SK-N-SH (cell line): Measurements from ENCODE around the gene EIF5A. TPM values are rescaled to one million over a fixed set of nuclear protein-coding genes. Genes with fewer than 3 reads are reported as not detected.

Source experiments
- CTCF ChIA-PET: fragments of 300-600, 350-600 bp; formaldehyde crosslinking; extraction: SDS; loops from one replicate; lab custom pipeline; 2021; lab: Yijun Ruan, JAX
- POLR2A ChIA-PET: fragments of 350-600 bp; sonication (Branson Sonifier 250); formaldehyde crosslinking; extraction: SDS; loops from one replicate; lab custom pipeline; 2020; ENCODE audit warnings: antibody characterized with exemption, inconsistent platforms; lab: Yijun Ruan, JAX
- DNase-seq: peaks from one replicate; pipeline ENCODE4 v3.0.0; 2012
- H2AFZ ChIP-seq: fragments of 200-600 bp; sonication (generic); 2 replicates; pipeline ENCODE4 v1.8.1; 2016; ENCODE audit warnings: antibody characterized with exemption, mild to moderate bottlenecking, low read depth
- H3F3A ChIP-seq: fragments of 200-600 bp; sonication (generic); replicated peaks from 2 replicates; pipeline ENCODE3; 2016; ENCODE audit warnings: antibody characterized with exemption, mild to moderate bottlenecking; ENCODE audit not compliant: insufficient read depth
- H3K27ac ChIP-seq, 2 experiments: fragments of 200-500 bp in 1 of 2; fragments of 200-600 bp in 1 of 2; sonication (Bioruptor generic) in 1 of 2; sonication (generic), shearing (Covaris generic) in 1 of 2; 2 replicates each; pipeline versions ENCODE4 v1.5.1 to v1.6.1; 2014 to 2016; ENCODE audit warnings: low read depth in 2 of 2, inconsistent platforms in 1 of 2, low read length in 1 of 2, mild to moderate bottlenecking in 1 of 2, mixed read lengths in 1 of 2
- H3K27me3 ChIP-seq: fragments of 200-600 bp; sonication (generic), shearing (Covaris generic); 2 replicates; pipeline ENCODE4 v1.6.1; 2016; ENCODE audit warnings: mixed run types; ENCODE audit not compliant: insufficient read depth
- H3K36me3 ChIP-seq, 2 experiments: fragments of 200-500 bp in 1 of 2; fragments of 200-600 bp in 1 of 2; sonication (Bioruptor generic) in 1 of 2; sonication (generic) in 1 of 2; replicated peaks in 1 of 2; 2 replicates each; pipeline versions ENCODE3 to v1.5.1; 2014 to 2016; ENCODE audit warnings: low read length in 1 of 2, mild to moderate bottlenecking in 1 of 2; ENCODE audit not compliant: insufficient read depth in 2 of 2, control insufficient read depth in 1 of 2
- H3K4me1 ChIP-seq, 2 experiments: fragments of 200-500 bp in 1 of 2; fragments of 200-600 bp in 1 of 2; sonication (Bioruptor generic) in 1 of 2; sonication (generic), shearing (Covaris generic) in 1 of 2; 2 replicates each; pipeline versions ENCODE4 v1.5.1 to v1.6.1; 2014 to 2016; ENCODE audit warnings: low read depth in 1 of 2, low read length in 1 of 2, mixed run types in 1 of 2; ENCODE audit not compliant: insufficient read depth in 2 of 2, control insufficient read depth in 1 of 2
- H3K4me2 ChIP-seq: fragments of 200-600 bp; sonication (generic), shearing (Covaris generic); 2 replicates; pipeline ENCODE4 v1.6.1; 2017; ENCODE audit warnings: mixed run types
- H3K4me3 ChIP-seq, 2 experiments: fragments of 200-500 bp in 1 of 2; fragments of 200-600 bp in 1 of 2; sonication (Bioruptor generic) in 1 of 2; sonication (generic), shearing (Covaris generic) in 1 of 2; 2 replicates each; pipeline versions ENCODE4 v1.5.1 to v1.8.1; 2014 to 2016; ENCODE audit warnings: low read depth in 2 of 2, inconsistent platforms in 1 of 2, low read length in 1 of 2, mild to moderate bottlenecking in 1 of 2, mixed read lengths in 1 of 2, moderate library complexity in 1 of 2
- H3K79me2 ChIP-seq: fragments of 200-600 bp; sonication (generic); 2 replicates; pipeline ENCODE4 v1.8.1; 2017; ENCODE audit warnings: mild to moderate bottlenecking; ENCODE audit not compliant: insufficient read depth
- H3K9ac ChIP-seq: fragments of 200-600 bp; sonication (generic); 2 replicates; pipeline ENCODE4 v1.6.1; 2017; ENCODE audit warnings: mixed run types
- H3K9me2 ChIP-seq: fragments of 200-600 bp; sonication (generic); 2 replicates; pipeline ENCODE4 v1.6.1; 2017; ENCODE audit warnings: mixed run types
- H3K9me3 ChIP-seq: fragments of 200-600 bp; sonication (generic); 2 replicates; pipeline ENCODE4 v1.6.1; 2017; ENCODE audit warnings: mixed run types, mild to moderate bottlenecking, moderate library complexity
- H4K20me1 ChIP-seq: fragments of 200-600 bp; sonication (generic); 2 replicates; pipeline ENCODE4 v1.6.1; 2017; ENCODE audit warnings: mild to moderate bottlenecking, mixed run types; ENCODE audit not compliant: insufficient read depth
- EZH2phosphoT487 ChIP-seq: fragments of 200-600 bp; sonication (generic); IDR thresholded peaks from 2 replicates; pipeline ENCODE4 v1.6.1; 2017; ENCODE audit warnings: low read depth, mixed run types, mild to moderate bottlenecking, antibody characterized with exemption, moderate library complexity, borderline replicate concordance
- FOXM1 ChIP-seq: IDR thresholded peaks from 2 replicates; pipeline ENCODE4 v1.4.0; 2012; ENCODE audit warnings: low read depth, mild to moderate bottlenecking
- JUND ChIP-seq: IDR thresholded peaks from 2 replicates; pipeline ENCODE4 v1.4.0; 2012
- MXI1 ChIP-seq: IDR thresholded peaks from 2 replicates; pipeline ENCODE4 v1.6.1; 2012; ENCODE audit warnings: mild to moderate bottlenecking, low read depth, low read length, improper control_type of control experiment
- RAD21 ChIP-seq: IDR thresholded peaks from 2 replicates; pipeline ENCODE4 v1.6.1; 2012; ENCODE audit warnings: mild to moderate bottlenecking, low read length
- RCOR1 ChIP-seq: fragments of 150-350 bp; IDR thresholded peaks from 2 replicates; pipeline ENCODE4 v1.6.1; 2017; ENCODE audit warnings: antibody characterized with exemption, low read length
- RFX5 ChIP-seq: IDR thresholded peaks from 2 replicates; pipeline ENCODE4 v1.6.1; 2012; ENCODE audit warnings: mild to moderate bottlenecking, improper control_type of control experiment, low read length
- SIN3A ChIP-seq: IDR thresholded peaks from 2 replicates; pipeline ENCODE4 v1.6.1; 2012; ENCODE audit warnings: low read depth, mild to moderate bottlenecking, low read length, moderate library complexity, borderline replicate concordance
- SMC3 ChIP-seq: IDR thresholded peaks from 2 replicates; pipeline ENCODE4 v1.6.1; 2012; ENCODE audit warnings: low read depth, low read length, improper control_type of control experiment
- TEAD4 ChIP-seq: IDR thresholded peaks from 2 replicates; pipeline ENCODE4 v1.4.0; 2012; ENCODE audit warnings: mild to moderate bottlenecking, borderline replicate concordance; ENCODE audit not compliant: insufficient read depth
- YY1 ChIP-seq: IDR thresholded peaks from 2 replicates; pipeline ENCODE4 v1.4.0; 2012; ENCODE audit warnings: low read depth, mild to moderate bottlenecking
- WGBS: methylation state at CpG from one replicate; pipeline ENCODE4 v1.1.6; 2017; ENCODE audit warnings: low lambda C conversion rate; 5-methylcytosine and 5-hydroxymethylcytosine counted together
- polyA plus RNA-seq, 3 experiments: library from polyadenylated mRNA; depleted of rRNA; stranded (reverse); fragments of >200 nt; gene quantifications; 2 replicates each; pipeline ENCODE4 v1.2.3, GENCODE V29; 2012
- TF ChIP-seq, protein P1 (sequence below): IDR thresholded peaks from 2 replicates; pipeline ENCODE4 v1.6.1; 2012; ENCODE audit warnings: mild to moderate bottlenecking, low read depth, low read length, moderate library complexity
- TF ChIP-seq, protein P2 (sequence below): IDR thresholded peaks from 2 replicates; pipeline ENCODE4 v1.4.0; 2012; ENCODE audit warnings: low read depth, borderline replicate concordance
- TF ChIP-seq, protein P3 (sequence below): IDR thresholded peaks from 2 replicates; pipeline ENCODE4; 2012

Gene EIF5A
- polyA plus RNA-seq, 1 of the 3 experiments (the other 2 are of a cell fraction): 971 TPM

DNA sequence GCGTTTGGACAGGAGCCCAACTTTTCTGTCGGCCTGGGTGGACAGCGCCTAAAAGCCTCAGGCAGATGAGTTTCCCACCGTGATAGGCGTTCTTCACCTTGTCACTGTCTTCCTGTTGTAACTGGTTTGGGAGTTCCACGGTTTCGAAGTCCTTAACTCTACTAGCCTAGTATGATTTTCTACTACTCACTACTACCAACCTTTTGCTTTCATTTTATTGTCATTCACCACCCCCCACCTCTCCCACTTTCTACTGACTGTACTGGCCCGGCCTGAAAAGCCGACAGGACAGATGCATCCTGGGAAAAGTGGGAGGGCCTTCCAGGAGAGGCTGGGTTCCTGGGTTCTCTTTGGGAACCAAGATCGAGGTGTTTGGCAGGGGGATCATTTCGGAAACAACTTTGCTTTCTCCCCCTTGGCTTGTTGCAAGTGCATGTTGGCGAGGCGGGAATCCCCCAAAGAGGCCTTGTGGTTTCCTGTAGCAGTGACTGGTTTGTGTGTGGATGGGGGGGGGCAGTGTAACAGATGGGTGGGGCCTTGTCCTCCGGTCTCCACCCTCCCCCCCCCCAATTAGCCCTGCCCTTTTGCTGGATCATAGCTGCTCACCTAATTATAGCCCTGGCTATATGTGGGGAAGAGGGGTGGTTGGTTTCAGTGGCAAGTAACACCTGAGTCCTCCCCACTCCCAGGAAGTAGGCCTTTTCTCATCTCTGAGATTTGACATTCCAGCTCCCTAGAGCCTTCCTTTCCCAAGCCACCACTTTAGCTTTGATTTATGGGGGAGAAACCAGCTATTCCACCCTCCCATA, 1.4 kb downstream of the EIF5A start (continued):
- TF ChIP-seq, protein P1, sequence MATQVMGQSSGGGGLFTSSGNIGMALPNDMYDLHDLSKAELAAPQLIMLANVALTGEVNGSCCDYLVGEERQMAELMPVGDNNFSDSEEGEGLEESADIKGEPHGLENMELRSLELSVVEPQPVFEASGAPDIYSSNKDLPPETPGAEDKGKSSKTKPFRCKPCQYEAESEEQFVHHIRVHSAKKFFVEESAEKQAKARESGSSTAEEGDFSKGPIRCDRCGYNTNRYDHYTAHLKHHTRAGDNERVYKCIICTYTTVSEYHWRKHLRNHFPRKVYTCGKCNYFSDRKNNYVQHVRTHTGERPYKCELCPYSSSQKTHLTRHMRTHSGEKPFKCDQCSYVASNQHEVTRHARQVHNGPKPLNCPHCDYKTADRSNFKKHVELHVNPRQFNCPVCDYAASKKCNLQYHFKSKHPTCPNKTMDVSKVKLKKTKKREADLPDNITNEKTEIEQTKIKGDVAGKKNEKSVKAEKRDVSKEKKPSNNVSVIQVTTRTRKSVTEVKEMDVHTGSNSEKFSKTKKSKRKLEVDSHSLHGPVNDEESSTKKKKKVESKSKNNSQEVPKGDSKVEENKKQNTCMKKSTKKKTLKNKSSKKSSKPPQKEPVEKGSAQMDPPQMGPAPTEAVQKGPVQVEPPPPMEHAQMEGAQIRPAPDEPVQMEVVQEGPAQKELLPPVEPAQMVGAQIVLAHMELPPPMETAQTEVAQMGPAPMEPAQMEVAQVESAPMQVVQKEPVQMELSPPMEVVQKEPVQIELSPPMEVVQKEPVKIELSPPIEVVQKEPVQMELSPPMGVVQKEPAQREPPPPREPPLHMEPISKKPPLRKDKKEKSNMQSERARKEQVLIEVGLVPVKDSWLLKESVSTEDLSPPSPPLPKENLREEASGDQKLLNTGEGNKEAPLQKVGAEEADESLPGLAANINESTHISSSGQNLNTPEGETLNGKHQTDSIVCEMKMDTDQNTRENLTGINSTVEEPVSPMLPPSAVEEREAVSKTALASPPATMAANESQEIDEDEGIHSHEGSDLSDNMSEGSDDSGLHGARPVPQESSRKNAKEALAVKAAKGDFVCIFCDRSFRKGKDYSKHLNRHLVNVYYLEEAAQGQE: no peak
- no peak for TF ChIP-seq YY1
- no peak for TF ChIP-seq SMC3
- no peak for TF ChIP-seq EZH2phosphoT487
- TF ChIP-seq, protein P2, sequence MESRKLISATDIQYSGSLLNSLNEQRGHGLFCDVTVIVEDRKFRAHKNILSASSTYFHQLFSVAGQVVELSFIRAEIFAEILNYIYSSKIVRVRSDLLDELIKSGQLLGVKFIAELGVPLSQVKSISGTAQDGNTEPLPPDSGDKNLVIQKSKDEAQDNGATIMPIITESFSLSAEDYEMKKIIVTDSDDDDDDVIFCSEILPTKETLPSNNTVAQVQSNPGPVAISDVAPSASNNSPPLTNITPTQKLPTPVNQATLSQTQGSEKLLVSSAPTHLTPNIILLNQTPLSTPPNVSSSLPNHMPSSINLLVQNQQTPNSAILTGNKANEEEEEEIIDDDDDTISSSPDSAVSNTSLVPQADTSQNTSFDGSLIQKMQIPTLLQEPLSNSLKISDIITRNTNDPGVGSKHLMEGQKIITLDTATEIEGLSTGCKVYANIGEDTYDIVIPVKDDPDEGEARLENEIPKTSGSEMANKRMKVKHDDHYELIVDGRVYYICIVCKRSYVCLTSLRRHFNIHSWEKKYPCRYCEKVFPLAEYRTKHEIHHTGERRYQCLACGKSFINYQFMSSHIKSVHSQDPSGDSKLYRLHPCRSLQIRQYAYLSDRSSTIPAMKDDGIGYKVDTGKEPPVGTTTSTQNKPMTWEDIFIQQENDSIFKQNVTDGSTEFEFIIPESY: no peak

DNA sequence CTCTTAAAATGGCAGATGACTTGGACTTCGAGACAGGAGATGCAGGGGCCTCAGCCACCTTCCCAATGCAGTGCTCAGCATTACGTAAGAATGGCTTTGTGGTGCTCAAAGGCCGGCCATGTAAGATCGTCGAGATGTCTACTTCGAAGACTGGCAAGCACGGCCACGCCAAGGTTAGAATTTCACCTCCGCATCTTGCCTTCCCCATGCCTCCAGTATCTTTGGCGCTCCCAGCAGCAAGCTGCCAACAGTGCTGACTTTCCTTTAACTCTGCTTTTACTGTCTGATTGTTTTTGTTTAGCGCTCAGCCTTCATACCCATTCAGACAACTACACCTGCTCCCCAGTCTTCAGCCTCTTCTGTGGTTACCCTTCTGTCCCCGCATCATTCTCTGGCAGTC, 2.2 kb downstream of the EIF5A start:
- POLR2A ChIA-PET: interaction anchor here (0.7 to 1.2 kb wide), 4 partner anchors 10 to 90 kb away, joined by 3 to 6 read pairs (median 4); partner anchors contain the start of genes DLG4 and GABARAP
- Histone ChIP-seq H3K4me3 (peak overlapping the region; percentile 76 to 79), H3K9me2 (no peaks in the 10 kb centered on the region), H3K79me2 (peaks cover 69% of the 10 kb centered on the region), H3F3A (peaks cover 67% of the 10 kb centered on the region), H3K27ac (peak overlapping the region in 1 of 2 experiments; percentile 91; a peak in 1 of 4 replicates), H4K20me1 (peaks cover 62% of the 10 kb centered on the region), H2AFZ (no peak overlapping the region), H3K4me2 (peak overlapping the region; percentile 90), H3K9me3 (no peaks in the 10 kb centered on the region), H3K4me1 (peaks cover 23 to 42% of the 10 kb centered on the region in 2 experiments), H3K27me3 (no peaks in the 10 kb centered on the region), H3K36me3 (peaks cover 42 to 47% of the 10 kb centered on the region in 2 experiments), H3K9ac (peak overlapping the region; percentile 93; the same call in 1 of the 2 replicates)
- WGBS: 73% methylated on average over 12 of the region's 12 CpGs
- TF ChIP-seq RFX5: no peak
- no peak for TF ChIP-seq TEAD4
- TF ChIP-seq JUND: no peak
- TF ChIP-seq, protein P3, sequence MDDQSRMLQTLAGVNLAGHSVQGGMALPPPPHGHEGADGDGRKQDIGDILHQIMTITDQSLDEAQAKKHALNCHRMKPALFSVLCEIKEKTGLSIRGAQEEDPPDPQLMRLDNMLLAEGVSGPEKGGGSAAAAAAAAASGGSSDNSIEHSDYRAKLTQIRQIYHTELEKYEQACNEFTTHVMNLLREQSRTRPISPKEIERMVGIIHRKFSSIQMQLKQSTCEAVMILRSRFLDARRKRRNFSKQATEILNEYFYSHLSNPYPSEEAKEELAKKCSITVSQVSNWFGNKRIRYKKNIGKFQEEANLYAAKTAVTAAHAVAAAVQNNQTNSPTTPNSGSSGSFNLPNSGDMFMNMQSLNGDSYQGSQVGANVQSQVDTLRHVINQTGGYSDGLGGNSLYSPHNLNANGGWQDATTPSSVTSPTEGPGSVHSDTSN: no peak
- no peak for TF ChIP-seq MXI1
- TF ChIP-seq RAD21: no peak
- TF ChIP-seq FOXM1: no peak
- TF ChIP-seq RCOR1: no peak
- no peak for TF ChIP-seq SIN3A
- DNase-seq: no peak
- CTCF ChIA-PET: interaction anchor here (0.6 to 2.6 kb wide), 6 partner anchors 13 to 602 kb away, joined by 3 to 7 read pairs (median 3); no protein-coding TSS in a partner anchor
